ENCODE data around the gene CYBRD1. TPM values are rescaled to one million over a fixed set of nuclear protein-coding genes. Genes with fewer than 3 reads are reported as not detected.

The CYBRD1 gene
- total and polyA plus RNA-seq, 4 donors: 25.2 to 488 (median 71.4) TPM

DNA sequence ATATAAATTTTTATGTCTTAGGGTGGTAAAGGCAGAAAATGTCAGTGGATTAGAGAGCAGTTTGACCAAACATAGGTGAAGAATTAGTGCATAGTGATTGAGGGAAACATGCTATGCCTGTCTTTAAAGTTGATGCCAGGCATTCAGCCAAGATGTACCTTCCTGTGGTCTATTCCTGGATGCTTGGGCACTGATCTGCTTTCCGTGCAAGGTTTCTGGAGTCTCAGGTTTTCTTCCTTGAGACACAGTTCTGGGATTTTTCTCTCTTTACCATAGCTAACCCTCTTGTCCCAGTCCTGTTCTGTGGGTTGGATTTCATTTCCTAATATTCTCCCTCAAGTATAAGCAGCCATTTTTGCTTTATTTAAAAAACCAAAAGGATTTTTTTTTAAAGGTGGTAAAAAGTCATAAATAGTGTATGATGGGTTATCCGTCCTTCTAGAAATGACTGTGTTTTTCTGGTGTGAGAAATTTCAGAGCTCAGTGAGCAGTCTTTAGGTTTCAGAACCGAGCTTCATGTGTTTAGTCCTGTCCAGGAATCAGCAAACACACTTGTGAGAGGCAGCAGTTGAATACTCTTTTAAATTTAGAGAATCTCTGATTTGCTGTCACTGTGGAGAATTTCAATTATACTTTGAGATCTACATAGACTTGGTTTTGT is 43.0 kb upstream of the CYBRD1 start:
- H3K9ac ChIP-seq (ENCODE audit: insufficient read depth in 1 of 2, low read length in 2 of 2): no peak overlapping the region
- H3K9me3 ChIP-seq (ENCODE audit: control insufficient read depth in 4 of 4, insufficient read depth in 3 of 4, low read length in 3 of 4): no peaks in the 10 kb centered on the region
- peaks cover 3 to 22% (median 9%) of the 10 kb centered on the region in 4 donors for H3K36me3 ChIP-seq (ENCODE audit: control insufficient read depth in 4 of 4, insufficient read depth in 4 of 4, low read length in 4 of 4)
- TF ChIP-seq, protein P1, sequence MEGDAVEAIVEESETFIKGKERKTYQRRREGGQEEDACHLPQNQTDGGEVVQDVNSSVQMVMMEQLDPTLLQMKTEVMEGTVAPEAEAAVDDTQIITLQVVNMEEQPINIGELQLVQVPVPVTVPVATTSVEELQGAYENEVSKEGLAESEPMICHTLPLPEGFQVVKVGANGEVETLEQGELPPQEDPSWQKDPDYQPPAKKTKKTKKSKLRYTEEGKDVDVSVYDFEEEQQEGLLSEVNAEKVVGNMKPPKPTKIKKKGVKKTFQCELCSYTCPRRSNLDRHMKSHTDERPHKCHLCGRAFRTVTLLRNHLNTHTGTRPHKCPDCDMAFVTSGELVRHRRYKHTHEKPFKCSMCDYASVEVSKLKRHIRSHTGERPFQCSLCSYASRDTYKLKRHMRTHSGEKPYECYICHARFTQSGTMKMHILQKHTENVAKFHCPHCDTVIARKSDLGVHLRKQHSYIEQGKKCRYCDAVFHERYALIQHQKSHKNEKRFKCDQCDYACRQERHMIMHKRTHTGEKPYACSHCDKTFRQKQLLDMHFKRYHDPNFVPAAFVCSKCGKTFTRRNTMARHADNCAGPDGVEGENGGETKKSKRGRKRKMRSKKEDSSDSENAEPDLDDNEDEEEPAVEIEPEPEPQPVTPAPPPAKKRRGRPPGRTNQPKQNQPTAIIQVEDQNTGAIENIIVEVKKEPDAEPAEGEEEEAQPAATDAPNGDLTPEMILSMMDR (IDR thresholded peaks at IDR 0.05; ENCODE audit: control extremely low read depth, extremely low read depth): no peak
- no peaks in the 10 kb centered on the region for H3K27me3 ChIP-seq (ENCODE audit: control insufficient read depth in 3 of 3, insufficient read depth in 3 of 3, low read length in 2 of 3)
- ATAC-seq (ENCODE audit: insufficient read depth, low FRiP score) (no peak), DNase-seq (no peak)
- WGBS, 2 donors: 85 to 87% methylated on average over 3 of the region's 3 CpGs
- H3K4me1 ChIP-seq (ENCODE audit: control insufficient read depth in 5 of 5, insufficient read depth in 5 of 5, low read length in 5 of 5): no peaks in the 10 kb centered on the region
- H3K4me3 ChIP-seq: no peak overlapping the region
- H3K27ac ChIP-seq (ENCODE audit: low read depth in 1 of 2, low read length in 1 of 2): no peak overlapping the region

DNA sequence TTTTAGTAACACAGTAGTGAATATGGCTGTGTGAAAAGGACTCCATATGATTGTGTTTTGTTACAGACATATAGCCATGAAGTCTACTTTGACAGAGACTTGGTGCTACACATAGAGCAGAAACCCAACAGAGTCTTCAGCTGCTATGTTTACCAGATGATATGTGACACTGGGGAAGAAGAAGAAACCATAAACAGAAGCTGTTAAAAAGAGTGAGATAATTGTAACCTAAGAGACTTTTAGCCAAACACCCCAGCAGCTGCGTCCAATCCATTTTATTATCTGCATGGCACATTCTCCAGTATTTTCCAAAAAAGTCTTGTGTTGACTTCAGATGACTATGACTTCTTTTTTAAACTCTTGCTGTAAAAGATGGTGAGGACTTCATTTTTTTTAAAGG is 41.4 kb upstream of the CYBRD1 start:
- Histone ChIP-seq H3K9ac (ENCODE audit: insufficient read depth in 1 of 2, low read length in 2 of 2) (no peak overlapping the region), H3K4me1 (ENCODE audit: control insufficient read depth in 5 of 5, insufficient read depth in 5 of 5, low read length in 5 of 5) (no peaks in the 10 kb centered on the region), H3K4me3 (no peak overlapping the region), H3K27ac (ENCODE audit: low read depth in 1 of 2, low read length in 1 of 2) (no peak overlapping the region), H3K9me3 (ENCODE audit: control insufficient read depth in 4 of 4, insufficient read depth in 3 of 4, low read length in 3 of 4) (no peaks in the 10 kb centered on the region), H3K36me3 (ENCODE audit: control insufficient read depth in 4 of 4, insufficient read depth in 4 of 4, low read length in 4 of 4) (peaks cover 3 to 15% (median 6%) of the 10 kb centered on the region in 4 donors), H3K27me3 (ENCODE audit: control insufficient read depth in 3 of 3, insufficient read depth in 3 of 3, low read length in 2 of 3) (no peaks in the 10 kb centered on the region)
- ATAC-seq (ENCODE audit: insufficient read depth, low FRiP score): no peak
- WGBS, 2 donors: 93% methylated on average over 1 of the region's 1 CpG
- DNase-seq: no peak
- TF ChIP-seq, protein P1 (IDR thresholded peaks at IDR 0.05; ENCODE audit: control extremely low read depth, extremely low read depth): no peak

DNA sequence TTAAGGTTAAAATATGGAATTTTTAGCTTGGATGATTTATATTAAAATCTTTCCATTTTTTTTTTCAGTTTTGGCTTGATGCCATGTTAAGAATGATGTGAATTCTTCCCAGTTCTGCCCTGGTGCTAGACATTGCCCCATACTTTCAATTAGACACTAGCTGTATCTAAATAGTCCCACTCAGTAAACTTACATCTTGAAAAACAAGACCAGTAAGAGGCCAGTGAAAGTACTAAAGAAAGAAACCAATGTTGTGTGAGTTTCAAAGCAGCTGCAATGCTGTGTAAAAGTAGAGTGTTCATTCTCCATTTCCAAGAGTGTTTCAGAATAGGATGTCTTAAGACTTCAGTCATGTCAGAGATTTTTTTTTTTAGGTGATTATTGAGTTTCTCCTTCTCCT is 40.0 kb upstream of the CYBRD1 start:
- Histone ChIP-seq H3K4me3 (no peak overlapping the region), H3K4me1 (ENCODE audit: control insufficient read depth in 5 of 5, insufficient read depth in 5 of 5, low read length in 5 of 5) (no peaks in the 10 kb centered on the region), H3K9me3 (ENCODE audit: control insufficient read depth in 4 of 4, insufficient read depth in 3 of 4, low read length in 3 of 4) (no peaks in the 10 kb centered on the region), H3K9ac (ENCODE audit: insufficient read depth in 1 of 2, low read length in 2 of 2) (no peak overlapping the region), H3K27me3 (ENCODE audit: control insufficient read depth in 3 of 3, insufficient read depth in 3 of 3, low read length in 2 of 3) (no peaks in the 10 kb centered on the region), H3K36me3 (ENCODE audit: control insufficient read depth in 4 of 4, insufficient read depth in 4 of 4, low read length in 4 of 4) (peaks cover 2 to 15% (median 6%) of the 10 kb centered on the region in 4 donors), H3K27ac (ENCODE audit: low read depth in 1 of 2, low read length in 1 of 2) (no peak overlapping the region)
- TF ChIP-seq, protein P1 (IDR thresholded peaks at IDR 0.05; ENCODE audit: control extremely low read depth, extremely low read depth): no peak
- ATAC-seq (ENCODE audit: insufficient read depth, low FRiP score): no peak
- no peak for DNase-seq

DNA sequence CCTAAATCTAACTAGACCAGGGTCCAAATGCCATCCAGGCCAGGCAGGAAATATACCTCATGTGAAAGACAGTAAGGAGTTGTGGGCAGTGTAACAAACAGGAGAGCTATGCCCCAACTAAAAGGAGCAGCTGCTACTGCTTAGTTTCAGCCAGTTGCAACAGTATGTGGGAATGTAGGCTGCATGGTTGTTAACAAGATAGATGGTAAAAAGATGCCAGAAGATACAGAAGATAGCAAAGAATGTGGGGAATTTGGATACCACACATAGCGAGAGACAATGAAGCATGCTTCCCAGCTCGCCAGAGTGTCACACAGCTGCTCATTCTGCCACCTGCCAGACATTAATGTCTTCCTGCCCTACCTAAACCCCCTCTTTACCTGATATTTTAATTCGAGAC is 39.4 kb upstream of the CYBRD1 start:
- TF ChIP-seq, protein P1 (IDR thresholded peaks at IDR 0.05; ENCODE audit: control extremely low read depth, extremely low read depth): no peak
- WGBS, 2 donors: 94 to 96% methylated on average over 3 of the region's 3 CpGs
- no peak overlapping the region for H3K27ac ChIP-seq (ENCODE audit: low read depth in 1 of 2, low read length in 1 of 2)
- H3K27me3 ChIP-seq (ENCODE audit: control insufficient read depth in 3 of 3, insufficient read depth in 3 of 3, low read length in 2 of 3): no peaks in the 10 kb centered on the region
- no peak for ATAC-seq (ENCODE audit: insufficient read depth, low FRiP score)
- no peak overlapping the region for H3K4me3 ChIP-seq
- no peak for DNase-seq
- H3K36me3 ChIP-seq (ENCODE audit: control insufficient read depth in 4 of 4, insufficient read depth in 4 of 4, low read length in 4 of 4): peaks cover 0 to 16% (median 6%) of the 10 kb centered on the region in 4 donors
- H3K9me3 ChIP-seq (ENCODE audit: control insufficient read depth in 4 of 4, insufficient read depth in 3 of 4, low read length in 3 of 4): no peaks in the 10 kb centered on the region
- no peaks in the 10 kb centered on the region for H3K4me1 ChIP-seq (ENCODE audit: control insufficient read depth in 5 of 5, insufficient read depth in 5 of 5, low read length in 5 of 5)
- no peak overlapping the region for H3K9ac ChIP-seq (ENCODE audit: insufficient read depth in 1 of 2, low read length in 2 of 2)
